NCI-H2196 treated with DMSO at 0.1 percent for 48 hours (cell line): ENCODE results near the gene SPTLC2.

ENCODE experiments used
- DNase-seq: peaks from one replicate; lab custom pipeline; 2025; ENCODE audit not compliant: unreplicated experiment; lab: John Stamatoyannopoulos, UW

The SPTLC2 gene

GRCh38 chr14:77508876-77509275, 107.6 kb downstream of the SPTLC2 start:
- DNase-seq, result no peak

- DNase-seq, result no peak
These were observed 108.2 kb downstream of the SPTLC2 start for GRCh38 chr14:77508249-77508648.

GRCh38 chr14:77507762-77508161, 108.7 kb downstream of the SPTLC2 start:
- no peak for DNase-seq

- no peak for DNase-seq
These were observed 111.4 kb downstream of the SPTLC2 start for GRCh38 chr14:77505031-77505430.

GRCh38 chr14:77503138-77503537, 113.3 kb downstream of the SPTLC2 start:
- no peak for DNase-seq

GRCh38 chr14:77502109-77502782, 114.2 kb downstream of the SPTLC2 start:
- DNase-seq, result no peak

GRCh38 chr14:77498984-77499527, 117.4 kb downstream of the SPTLC2 start:
- DNase-seq, result no peak

GRCh38 chr14:77498120-77498979, 118.1 kb downstream of the SPTLC2 start, which contains the start of gene ISM2:
Gene ISM2 (minus strand): TSS chr14:77498816. CDS start chr14:77498793, 23 bp downstream.
- peak; percentile 42 for DNase-seq

GRCh38 chr14:77495334-77495733, 121.1 kb downstream of the SPTLC2 start:
- no peak for DNase-seq

- no peak for DNase-seq
These were observed 125.4 kb downstream of the SPTLC2 start for GRCh38 chr14:77491056-77491455.

GRCh38 chr14:77490347-77490986, 126.0 kb downstream of the SPTLC2 start:
- DNase-seq, result no peak

- DNase-seq, result no peak
These were observed 127.4 kb downstream of the SPTLC2 start for GRCh38 chr14:77489041-77489440.

- DNase-seq, result no peak
These were observed 127.9 kb downstream of the SPTLC2 start for GRCh38 chr14:77488558-77488957.

GRCh38 chr14:77485901-77486678, 130.3 kb downstream of the SPTLC2 start:
- DNase-seq, result no peak

- no peak for DNase-seq
These were observed 131.2 kb downstream of the SPTLC2 start for GRCh38 chr14:77485256-77485655.

- no peak for DNase-seq
These were observed 134.0 kb downstream of the SPTLC2 start for GRCh38 chr14:77482422-77482821.

GRCh38 chr14:77478796-77479195, 137.6 kb downstream of the SPTLC2 start:
- DNase-seq, result no peak

GRCh38 chr14:77478029-77478428, 138.4 kb downstream of the SPTLC2 start:
- DNase-seq, result no peak

- DNase-seq, result no peak
These were observed 140.9 kb downstream of the SPTLC2 start for GRCh38 chr14:77475432-77476115.
